Right lobe of liver (tissue), 6 donors: ENCODE measurements around the gene SMIM10L2A. TPM values are rescaled to one million over a fixed set of nuclear protein-coding genes. Genes with fewer than 3 reads are reported as not detected.
"Not testable (repeated sequence)": the region's sequence is repeated elsewhere in the genome, so short reads cannot be mapped to it uniquely, and the experiment has no call there.

Experiments used
- ATAC-seq, 4 donors: fragments of 200-7000 bp; cut with Tn5 transposase; one replicate each; pipeline ENCODE4 v1.9.1; 2020; ENCODE audit warnings: mild to moderate bottlenecking in 4 of 4, moderate library complexity in 4 of 4
- DNase-seq, 3 donors: peaks; one replicate each; pipeline ENCODE4 v3.0.0-alpha.2; 2020
- H3K27ac ChIP-seq, 3 donors: fragments of 200-600 bp; one replicate each; pipeline ENCODE4 v1.8.0; 2022
- H3K27me3 ChIP-seq, 2 donors: fragments of 200-600 bp; one replicate each; pipeline ENCODE4 v1.8.0; 2022
- H3K36me3 ChIP-seq, 4 donors: fragments of 200-600 bp; sonication (generic) in 1 of 4; one replicate each; pipeline versions ENCODE4 v1.5.1 to v1.8.0; 2017 to 2022; ENCODE audit warnings: control low read depth in 1 of 4
- H3K4me1 ChIP-seq, 4 donors: fragments of 200-600 bp; sonication (generic) in 1 of 4; one replicate each; pipeline versions ENCODE4 v1.5.1 to v1.8.0; 2017 to 2022; ENCODE audit warnings: control low read depth in 1 of 4
- H3K4me3 ChIP-seq, 3 donors: fragments of 200-600 bp; one replicate each; pipeline ENCODE4 v1.8.0; 2022
- H3K9me3 ChIP-seq, 4 donors: fragments of 200-600 bp; sonication (generic) in 1 of 4; one replicate each; pipeline versions ENCODE4 v1.5.1 to v1.8.0; 2017 to 2022; ENCODE audit warnings: control low read depth in 1 of 4
- CTCF ChIP-seq, 4 donors: fragments of 200-600 bp in 3 of 4; fragments of 450-650 bp in 1 of 4; IDR thresholded peaks; one replicate each; pipeline versions ENCODE4 v1.5.1 to v1.8.0; 2016 to 2022; ENCODE audit warnings: antibody characterized with exemption in 4 of 4, mild to moderate bottlenecking in 2 of 4
- POLR2A ChIP-seq: fragments of 450-650 bp; IDR thresholded peaks from one replicate; pipeline ENCODE4 v1.6.1; 2017; ENCODE audit warnings: antibody characterized with exemption, mild to moderate bottlenecking
- WGBS: methylation state at CpG from one replicate; pipeline ENCODE4 v1.1.6; 2018; ENCODE audit warnings: low coverage, low lambda C conversion rate; ENCODE audit not compliant: insufficient coverage; ENCODE audit errors: missing lambda C conversion rate; 5-methylcytosine and 5-hydroxymethylcytosine counted together
- intact Hi-C, 2 donors: fragments of 100-400 bp; cut with DNase I; formaldehyde crosslinking; loops; one replicate each; pipeline versions ENCODE4 v1.11.2 to v1.14.1; 2022
- total RNA-seq, 6 experiments: library from RNA; depleted of rRNA in 2 of 6; stranded (reverse); fragments of >200 nt in 2 of 6; fragmentation: NEBNext Ultra II Directional in 3 of 6; extraction: Animal tissue kit (Norgen Biotek cat#: 25700) in 3 of 6; gene quantifications; one replicate each; pipeline versions ENCODE4 v1.1.0 to v1.2.4, GENCODE V29; 2016 to 2023
- donor health status: DM: no; HTN: yes; CAD: no.
- donor health status: DM: no; HTN: no; CAD: no.
- donor health status: DM: no; HTN: no; CAD: no.
- donor health status: DM: no; HTN: yes; CAD: no.
- donor health status: DM: no; HTN: yes; CAD: no.

The SMIM10L2A gene
- total RNA-seq, 6 experiments from 2014 or later: 0.06 to 0.18 (median 0.16) TPM

- TF ChIP-seq POLR2A (no peak), CTCF (IDR thresholded peaks at IDR 0.05) (no peak)
- Histone ChIP-seq H3K9me3 (no peaks in the 10 kb centered on the region), H3K36me3 (no peaks in the 10 kb centered on the region), H3K4me1 (no peaks in the 10 kb centered on the region), H3K27me3 (no peaks in the 10 kb centered on the region), H3K27ac (no peak overlapping the region), H3K4me3 (no peak overlapping the region)
- ATAC-seq: no peak
- WGBS: 66% methylated on average over 2 of the region's 2 CpGs
- intact Hi-C loops: no loop called here
- no peak for DNase-seq
Observed at GRCh38 chrX:135397652-135398051, 24.1 kb upstream of the SMIM10L2A start.

- no peak for ATAC-seq
- TF ChIP-seq CTCF (IDR thresholded peaks at IDR 0.05) (no peak), POLR2A (no peak)
- no peaks in the 10 kb centered on the region for H3K4me1 ChIP-seq
- no peak overlapping the region for H3K4me3 ChIP-seq
- no peaks in the 10 kb centered on the region for H3K9me3 ChIP-seq
- no peaks in the 10 kb centered on the region for H3K27me3 ChIP-seq
- no peak overlapping the region for H3K27ac ChIP-seq
- no peak for DNase-seq
- H3K36me3 ChIP-seq: no peaks in the 10 kb centered on the region
- intact Hi-C loops: no loop called here
Observed at GRCh38 chrX:135403374-135403773, 18.4 kb upstream of the SMIM10L2A start.

GRCh38 chrX:135406428-135406827 lies 15.3 kb upstream of the SMIM10L2A start:
- H3K9me3 ChIP-seq, H3K4me3 ChIP-seq, H3K4me1 ChIP-seq, H3K27ac ChIP-seq, H3K36me3 ChIP-seq, intact Hi-C loops, DNase-seq, ATAC-seq, H3K27me3 ChIP-seq: not testable (repeated sequence)
- 20% methylated on average over 6 of the region's 12 CpGs for WGBS

- intact Hi-C loops: no loop called here
- Histone ChIP-seq H3K36me3 (no peaks in the 10 kb centered on the region), H3K27ac (no peak overlapping the region), H3K27me3 (no peaks in the 10 kb centered on the region), H3K4me1 (no peaks in the 10 kb centered on the region), H3K4me3 (no peak overlapping the region), H3K9me3 (no peaks in the 10 kb centered on the region)
- ATAC-seq: no peak
- TF ChIP-seq CTCF (IDR thresholded peaks at IDR 0.05) (no peak), POLR2A (no peak)
- no peak for DNase-seq
- WGBS: 50% methylated on average over 1 of the region's 1 CpG
Observed at GRCh38 chrX:135408794-135409193, 12.9 kb upstream of the SMIM10L2A start.

GRCh38 chrX:135410861-135411627 lies 10.7 kb upstream of the SMIM10L2A start:
- DNase-seq: no peak
- Histone ChIP-seq H3K36me3 (no peaks in the 10 kb centered on the region), H3K27me3 (no peaks in the 10 kb centered on the region), H3K27ac (no peak overlapping the region), H3K4me1 (no peaks in the 10 kb centered on the region), H3K9me3 (no peaks in the 10 kb centered on the region), H3K4me3 (no peak overlapping the region)
- no peak for ATAC-seq
- intact Hi-C loops: no loop called here
- 63% methylated on average over 2 of the region's 2 CpGs for WGBS
- TF ChIP-seq CTCF (IDR thresholded peaks at IDR 0.05) (no peak), POLR2A (no peak)
